Liver (tissue), 9 donors: ENCODE measurements around the gene RWDD3. TPM values are rescaled to one million over a fixed set of nuclear protein-coding genes. Genes with fewer than 3 reads are reported as not detected.

Source experiments
- DNase-seq: peaks from one replicate; pipeline ENCODE4 v3.0.0-alpha.2; 2017; ENCODE audit warnings: low spot score
- H3K27ac ChIP-seq, 2 donors: one replicate each; pipeline ENCODE4 v1.7.0; 2013; ENCODE audit warnings: inconsistent platforms in 2 of 2, low read length in 2 of 2, control low read depth in 1 of 2, low read depth in 1 of 2, mild to moderate bottlenecking in 1 of 2
- H3K27me3 ChIP-seq, 4 donors: one replicate each; pipeline versions ENCODE4 v1.6.1 to v1.7.0; 2013; ENCODE audit warnings: low read length in 3 of 4, inconsistent platforms in 1 of 4, mild to moderate bottlenecking in 1 of 4, moderate library complexity in 1 of 4; ENCODE audit not compliant: control insufficient read depth in 4 of 4, insufficient read depth in 4 of 4
- H3K36me3 ChIP-seq, 4 donors: one replicate each; pipeline versions ENCODE4 v1.6.1 to v1.7.0; 2013; ENCODE audit warnings: low read length in 3 of 4, mild to moderate bottlenecking in 3 of 4, low read depth in 1 of 4, moderate library complexity in 1 of 4; ENCODE audit not compliant: control insufficient read depth in 4 of 4, insufficient read depth in 3 of 4
- H3K4me1 ChIP-seq, 4 donors: one replicate each; pipeline versions ENCODE4 v1.6.1 to v1.7.0; 2013; ENCODE audit warnings: low read length in 3 of 4, mild to moderate bottlenecking in 3 of 4, moderate library complexity in 1 of 4; ENCODE audit not compliant: control insufficient read depth in 4 of 4, insufficient read depth in 4 of 4
- H3K4me3 ChIP-seq, 3 donors: one replicate each; pipeline versions ENCODE4 v1.6.1 to v1.7.0; 2013; ENCODE audit warnings: low read length in 3 of 3, control low read depth in 1 of 3, low read depth in 1 of 3, mild to moderate bottlenecking in 1 of 3
- H3K9ac ChIP-seq, 2 donors: one replicate each; pipeline ENCODE4 v1.7.0; 2013; ENCODE audit warnings: low read length in 2 of 2, mild to moderate bottlenecking in 2 of 2, moderate library complexity in 2 of 2, control low read depth in 1 of 2, low read depth in 1 of 2
- H3K9me3 ChIP-seq, 4 donors: one replicate each; pipeline versions ENCODE4 v1.6.1 to v1.7.0; 2013; ENCODE audit warnings: low read length in 3 of 4; ENCODE audit not compliant: control insufficient read depth in 4 of 4
- ATF3 ChIP-seq: IDR thresholded peaks from 2 replicates; pipeline ENCODE4 v1.6.1; 2016; ENCODE audit warnings: antibody characterized with exemption
- CTCF ChIP-seq: fragments of 150-350 bp; IDR thresholded peaks from 2 replicates; pipeline ENCODE4 v1.5.1; 2017; ENCODE audit warnings: improper control_type of control experiment, low read depth, low read length; ENCODE audit not compliant: missing input control
- FOXA1 ChIP-seq: IDR thresholded peaks from 2 replicates; pipeline ENCODE4 v1.6.1; 2016; ENCODE audit warnings: antibody characterized with exemption
- FOXA2 ChIP-seq: IDR thresholded peaks from 2 replicates; pipeline ENCODE4 v1.6.1; 2016; ENCODE audit warnings: antibody characterized with exemption
- HNF4G ChIP-seq: IDR thresholded peaks from 2 replicates; pipeline ENCODE4 v1.6.1; 2016; ENCODE audit warnings: antibody characterized with exemption
- JUND ChIP-seq, 2 donors: IDR thresholded peaks; 2 replicates each; pipeline ENCODE4 v1.6.1; 2016; ENCODE audit warnings: antibody characterized with exemption in 2 of 2
- MAX ChIP-seq: IDR thresholded peaks from 2 replicates; pipeline ENCODE4 v1.6.1; 2016; ENCODE audit warnings: antibody characterized with exemption
- REST ChIP-seq: IDR thresholded peaks from 2 replicates; pipeline ENCODE4 v1.6.1; 2016; ENCODE audit warnings: antibody characterized with exemption, mild to moderate bottlenecking
- RXRA ChIP-seq, 2 donors: IDR thresholded peaks; 2 replicates each; pipeline ENCODE4 v1.6.1; 2017 to 2018; ENCODE audit warnings: antibody characterized with exemption in 2 of 2, mild to moderate bottlenecking in 1 of 2
- SP1 ChIP-seq: IDR thresholded peaks from 2 replicates; pipeline ENCODE4 v1.6.1; 2018; ENCODE audit warnings: antibody characterized with exemption, mild to moderate bottlenecking
- TAF1 ChIP-seq: conservative IDR thresholded peaks from 2 replicates; pipeline ENCODE4 v1.6.1; 2016; ENCODE audit warnings: antibody characterized with exemption, mild to moderate bottlenecking
- ZBTB33 ChIP-seq: IDR thresholded peaks from 2 replicates; pipeline ENCODE4 v1.6.1; 2016; ENCODE audit warnings: antibody characterized with exemption
- polyA plus RNA-seq, 2 donors: library from polyadenylated mRNA; stranded (reverse) in 1 of 2; unstranded in 1 of 2; fragments of 200-250 nt in 1 of 2; fragments of >200 nt in 1 of 2; fragmentation: Nextera tagmentation in 1 of 2; extraction: Ambion mirVana in 1 of 2; gene quantifications; one replicate each; pipeline versions ENCODE4 v1.2.1 to v1.2.3, GENCODE V29; 2013 to 2015
- total RNA-seq, 2 donors: library from RNA; depleted of rRNA; stranded (reverse); fragments of >200 nt; gene quantifications; one replicate each; pipeline ENCODE4 v1.2.3, GENCODE V29; 2014
- donor health status: healthy.
- donor health status: healthy.
- donor health status: healthy.
- donor health status: healthy.
- donor health status: healthy.

The RWDD3 gene
- total and polyA plus RNA-seq, 4 donors, result 5.8 to 11.1 (median 7.0) TPM

- TF ChIP-seq SP1 (no peak), MAX (no peak), RXRA (IDR thresholded peaks at IDR 0.05) (no peak), REST (no peak), FOXA2 (no peak)
Observed at GRCh38 chr1:95195046-95195445, 39.0 kb upstream of the RWDD3 start (continued).

- no peaks in the 10 kb centered on the region for H3K27me3 ChIP-seq
- peaks cover 0 to 11% (median 4%) of the 10 kb centered on the region in 4 donors for H3K36me3 ChIP-seq
- TF ChIP-seq FOXA2 (no peak), HNF4G (no peak), REST (no peak), JUND (IDR thresholded peaks at IDR 0.05) (no peak), CTCF (no peak), ZBTB33 (no peak), ATF3 (no peak), FOXA1 (no peak), TAF1 (no peak)
- no peak overlapping the region for H3K4me3 ChIP-seq
- no peak overlapping the region for H3K9ac ChIP-seq
- peaks cover 0 to 4% (median 0%) of the 10 kb centered on the region in 4 donors for H3K4me1 ChIP-seq
- no peak for DNase-seq
- H3K27ac ChIP-seq, result no peak overlapping the region
- no peaks in the 10 kb centered on the region for H3K9me3 ChIP-seq
Observed at GRCh38 chr1:95196017-95196416, 38.0 kb upstream of the RWDD3 start.
